Activated naive CD8-positive, alpha-beta T cell (primary cell): ENCODE results near the gene IL17RE.

ENCODE experiments used
- H3K27ac Mint-ChIP-seq: one replicate; pipeline ENCODE4 v1.8.0; 2021; ENCODE audit warnings: mixed read lengths
- H3K27me3 Mint-ChIP-seq: one replicate; pipeline ENCODE4 v1.8.0; 2021; ENCODE audit warnings: mixed read lengths
- H3K36me3 Mint-ChIP-seq: one replicate; pipeline ENCODE4 v1.8.0; 2021; ENCODE audit warnings: mixed read lengths
- H3K4me1 Mint-ChIP-seq: one replicate; pipeline ENCODE4 v1.8.0; 2021; ENCODE audit warnings: low read depth, mixed read lengths
- H3K4me3 Mint-ChIP-seq: one replicate; pipeline ENCODE4 v1.8.0; 2021; ENCODE audit warnings: mild to moderate bottlenecking, mixed read lengths
- H3K9me3 Mint-ChIP-seq: one replicate; pipeline ENCODE4 v1.8.0; 2021; ENCODE audit warnings: low read depth, mixed read lengths

Gene IL17RE

GRCh38 chr3:9945358-9945757, 42.7 kb downstream of the IL17RE start:
- Mint-ChIP-seq H3K9me3 (no peaks in the 10 kb centered on the region), H3K4me1 (peaks cover 3% of the 10 kb centered on the region), H3K4me3 (peak overlapping the region; percentile 5), H3K27me3 (no peaks in the 10 kb centered on the region), H3K27ac (no peak overlapping the region), H3K36me3 (peaks cover 3% of the 10 kb centered on the region)

GRCh38 chr3:9946112-9947024, 43.7 kb downstream of the IL17RE start:
- Mint-ChIP-seq H3K9me3 (no peaks in the 10 kb centered on the region), H3K27ac (peak overlapping the region; percentile 78), H3K36me3 (no peaks in the 10 kb centered on the region), H3K4me1 (peaks cover 12% of the 10 kb centered on the region), H3K4me3 (peak overlapping the region; percentile 82), H3K27me3 (no peaks in the 10 kb centered on the region)

GRCh38 chr3:9947025-9947995, 44.7 kb downstream of the IL17RE start:
- no peak overlapping the region for H3K27ac Mint-ChIP-seq
- H3K36me3 Mint-ChIP-seq: no peaks in the 10 kb centered on the region
- H3K9me3 Mint-ChIP-seq: no peaks in the 10 kb centered on the region
- no peaks in the 10 kb centered on the region for H3K27me3 Mint-ChIP-seq
- H3K4me1 Mint-ChIP-seq: peaks cover 17% of the 10 kb centered on the region
- H3K4me3 Mint-ChIP-seq: no peak overlapping the region

- H3K9me3 Mint-ChIP-seq: no peaks in the 10 kb centered on the region
- H3K4me3 Mint-ChIP-seq: no peak overlapping the region
- no peaks in the 10 kb centered on the region for H3K36me3 Mint-ChIP-seq
- H3K27me3 Mint-ChIP-seq: no peaks in the 10 kb centered on the region
- H3K4me1 Mint-ChIP-seq: peaks cover 18% of the 10 kb centered on the region
- no peak overlapping the region for H3K27ac Mint-ChIP-seq
These were observed 45.9 kb downstream of the IL17RE start for GRCh38 chr3:9948586-9948985.

- H3K27me3 Mint-ChIP-seq: no peaks in the 10 kb centered on the region
- no peak overlapping the region for H3K4me3 Mint-ChIP-seq
- no peaks in the 10 kb centered on the region for H3K9me3 Mint-ChIP-seq
- H3K4me1 Mint-ChIP-seq: peaks cover 18% of the 10 kb centered on the region
- no peak overlapping the region for H3K27ac Mint-ChIP-seq
- no peaks in the 10 kb centered on the region for H3K36me3 Mint-ChIP-seq
These were observed 46.5 kb downstream of the IL17RE start for GRCh38 chr3:9949115-9949514.

GRCh38 chr3:9949626-9950025, 47.0 kb downstream of the IL17RE start:
- H3K4me3 Mint-ChIP-seq: no peak overlapping the region
- no peaks in the 10 kb centered on the region for H3K9me3 Mint-ChIP-seq
- peaks cover 18% of the 10 kb centered on the region for H3K4me1 Mint-ChIP-seq
- H3K36me3 Mint-ChIP-seq: no peaks in the 10 kb centered on the region
- no peak overlapping the region for H3K27ac Mint-ChIP-seq
- no peaks in the 10 kb centered on the region for H3K27me3 Mint-ChIP-seq

- Mint-ChIP-seq H3K4me3 (peak overlapping the region; percentile 83), H3K27ac (peak overlapping the region; percentile 16), H3K27me3 (no peaks in the 10 kb centered on the region), H3K9me3 (no peaks in the 10 kb centered on the region), H3K36me3 (no peaks in the 10 kb centered on the region), H3K4me1 (peaks cover 18% of the 10 kb centered on the region)
These were observed 48.5 kb downstream of the IL17RE start for GRCh38 chr3:9951126-9951525.

- Mint-ChIP-seq H3K27me3 (no peaks in the 10 kb centered on the region), H3K4me1 (peaks cover 16% of the 10 kb centered on the region), H3K27ac (no peak overlapping the region), H3K9me3 (no peaks in the 10 kb centered on the region), H3K4me3 (peak overlapping the region; percentile 83), H3K36me3 (no peaks in the 10 kb centered on the region)
These were observed 48.9 kb downstream of the IL17RE start for GRCh38 chr3:9951598-9951961.

- Mint-ChIP-seq H3K27me3 (no peaks in the 10 kb centered on the region), H3K4me1 (peaks cover 16% of the 10 kb centered on the region), H3K27ac (no peak within 1 kb of the TSS), H3K9me3 (no peaks in the 10 kb centered on the region), H3K4me3 (peak within 1 kb of the TSS; percentile 87), H3K36me3 (no peaks in the 10 kb centered on the region)
These were observed 49.5 kb downstream of the IL17RE start, which contains the start of gene PRRT3 for GRCh38 chr3:9951962-9952805. Gene PRRT3 (minus strand): TSS chr3:9952408. CDS start chr3:9950115, 2,293 bp downstream.

- Mint-ChIP-seq H3K4me1 (peaks cover 16% of the 10 kb centered on the region), H3K4me3 (no peak overlapping the region), H3K9me3 (no peaks in the 10 kb centered on the region)
These were observed 52.4 kb downstream of the IL17RE start for GRCh38 chr3:9955067-9955502.

GRCh38 chr3:9955611-9956352, 53.1 kb downstream of the IL17RE start:
- Mint-ChIP-seq H3K4me3 (no peak overlapping the region), H3K27me3 (no peaks in the 10 kb centered on the region), H3K27ac (no peak overlapping the region), H3K4me1 (peaks cover 11% of the 10 kb centered on the region), H3K36me3 (no peaks in the 10 kb centered on the region), H3K9me3 (no peaks in the 10 kb centered on the region)

More at GRCh38 chr3:9955067-9955502, 52.4 kb downstream of the IL17RE start:
- Mint-ChIP-seq H3K36me3 (no peaks in the 10 kb centered on the region), H3K27me3 (no peaks in the 10 kb centered on the region), H3K27ac (no peak overlapping the region)

GRCh38 chr3:9957214-9957613, 54.6 kb downstream of the IL17RE start:
- H3K9me3 Mint-ChIP-seq: no peaks in the 10 kb centered on the region
- H3K27me3 Mint-ChIP-seq: no peaks in the 10 kb centered on the region
- H3K36me3 Mint-ChIP-seq: no peaks in the 10 kb centered on the region
- H3K4me3 Mint-ChIP-seq: no peak overlapping the region
- H3K27ac Mint-ChIP-seq: no peak overlapping the region
- H3K4me1 Mint-ChIP-seq: peaks cover 2% of the 10 kb centered on the region

GRCh38 chr3:9965200-9965875, 62.7 kb downstream of the IL17RE start:
- Mint-ChIP-seq H3K36me3 (peaks cover 6% of the 10 kb centered on the region), H3K4me1 (no peaks in the 10 kb centered on the region), H3K27ac (no peak overlapping the region), H3K27me3 (no peaks in the 10 kb centered on the region), H3K4me3 (no peak overlapping the region), H3K9me3 (no peaks in the 10 kb centered on the region)
